Loucy (cell line): ENCODE measurements around the gene PHF21B.

ENCODE experiments used
- EZH2phosphoT487 ChIP-seq: fragments of 200-600 bp; IDR thresholded peaks from 2 replicates; pipeline ENCODE4 v1.6.1; 2018; ENCODE audit warnings: antibody characterized with exemption, mild to moderate bottlenecking, moderate library complexity, borderline replicate concordance
- TF ChIP-seq, protein P1 (sequence below): fragments of 200-600 bp; sonication (generic); conservative IDR thresholded peaks from 2 replicates; pipeline ENCODE4 v1.5.1; 2014; ENCODE audit warnings: mild to moderate bottlenecking, antibody characterized with exemption, low read length

DNA sequence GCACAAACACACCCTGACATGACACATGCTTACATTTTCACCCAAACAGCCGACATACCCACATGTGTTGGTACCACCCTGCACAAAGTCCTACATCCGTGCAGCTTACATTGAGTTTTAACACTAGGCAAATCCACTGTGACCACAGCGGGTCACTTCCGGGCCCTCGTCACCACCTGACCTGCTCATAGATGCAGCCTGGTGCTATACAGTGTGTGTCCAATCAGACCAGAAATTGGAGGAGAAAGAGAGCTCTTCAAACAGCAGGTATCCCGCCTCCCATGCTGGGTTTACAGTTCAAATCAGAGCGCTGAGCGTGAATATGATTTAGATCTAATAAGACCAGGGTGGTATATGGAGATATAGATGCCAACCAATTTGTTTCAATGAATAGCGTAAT lies 35.4 kb downstream of the PHF21B start:
- TF ChIP-seq, protein P1, sequence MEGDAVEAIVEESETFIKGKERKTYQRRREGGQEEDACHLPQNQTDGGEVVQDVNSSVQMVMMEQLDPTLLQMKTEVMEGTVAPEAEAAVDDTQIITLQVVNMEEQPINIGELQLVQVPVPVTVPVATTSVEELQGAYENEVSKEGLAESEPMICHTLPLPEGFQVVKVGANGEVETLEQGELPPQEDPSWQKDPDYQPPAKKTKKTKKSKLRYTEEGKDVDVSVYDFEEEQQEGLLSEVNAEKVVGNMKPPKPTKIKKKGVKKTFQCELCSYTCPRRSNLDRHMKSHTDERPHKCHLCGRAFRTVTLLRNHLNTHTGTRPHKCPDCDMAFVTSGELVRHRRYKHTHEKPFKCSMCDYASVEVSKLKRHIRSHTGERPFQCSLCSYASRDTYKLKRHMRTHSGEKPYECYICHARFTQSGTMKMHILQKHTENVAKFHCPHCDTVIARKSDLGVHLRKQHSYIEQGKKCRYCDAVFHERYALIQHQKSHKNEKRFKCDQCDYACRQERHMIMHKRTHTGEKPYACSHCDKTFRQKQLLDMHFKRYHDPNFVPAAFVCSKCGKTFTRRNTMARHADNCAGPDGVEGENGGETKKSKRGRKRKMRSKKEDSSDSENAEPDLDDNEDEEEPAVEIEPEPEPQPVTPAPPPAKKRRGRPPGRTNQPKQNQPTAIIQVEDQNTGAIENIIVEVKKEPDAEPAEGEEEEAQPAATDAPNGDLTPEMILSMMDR = no peak
- no peak for TF ChIP-seq EZH2phosphoT487
